Mesothelial cell of epicardium (in vitro differentiated cells): ENCODE results near the gene MPIG6B. TPM values are rescaled to one million over a fixed set of nuclear protein-coding genes. Genes with fewer than 3 reads are reported as not detected.

Experiments
- DNase-seq, 2 experiments: peaks; one replicate each; pipeline ENCODE4 v3.0.0; 2021; ENCODE audit warnings: low spot score in 2 of 2; ENCODE audit not compliant: unreplicated experiment in 2 of 2
- H3K27ac Mint-ChIP-seq: 2 replicates; pipeline ENCODE4 v1.8.0; 2021; ENCODE audit warnings: mixed read lengths
- H3K27me3 Mint-ChIP-seq: 2 replicates; pipeline ENCODE4 v1.8.0; 2021; ENCODE audit warnings: low read depth, mixed read lengths
- H3K36me3 Mint-ChIP-seq: 2 replicates; pipeline ENCODE4 v1.8.0; 2021; ENCODE audit warnings: mixed read lengths
- H3K4me1 Mint-ChIP-seq: 2 replicates; pipeline ENCODE4 v1.8.0; 2021; ENCODE audit warnings: mixed read lengths
- H3K4me3 Mint-ChIP-seq: 2 replicates; pipeline ENCODE4 v1.8.0; 2021; ENCODE audit warnings: mild to moderate bottlenecking, moderate library complexity, mixed read lengths
- H3K9me3 Mint-ChIP-seq: 2 replicates; pipeline ENCODE4 v1.8.0; 2021; ENCODE audit warnings: mixed read lengths
- CTCF ChIP-seq: fragments of 200-600 bp; sonication (generic); IDR thresholded peaks from one replicate; pipeline ENCODE4 v1.5.0; 2021; ENCODE audit warnings: antibody characterized with exemption; ENCODE audit not compliant: unreplicated experiment
- total RNA-seq: library from RNA; stranded (reverse); gene quantifications from 3 replicates; pipeline ENCODE4 v1.2.1, GENCODE V29; 2021

MPIG6B gene
- total RNA-seq, 1 donor from 2014 or later: 0.16 TPM

- H3K9me3 Mint-ChIP-seq: no peaks in the 10 kb centered on the region
- DNase-seq: peak in 1 of 2 experiments; percentile 54
- H3K36me3 Mint-ChIP-seq: peaks cover 6% of the 10 kb centered on the region
- peaks cover 22% of the 10 kb centered on the region for H3K4me1 Mint-ChIP-seq
- peak overlapping the region; percentile 80 for H3K4me3 Mint-ChIP-seq
- no peak for TF ChIP-seq CTCF
- H3K27ac Mint-ChIP-seq: peak overlapping the region; percentile 75
- H3K27me3 Mint-ChIP-seq: no peaks in the 10 kb centered on the region
Measured at GRCh38 chr6:31681135-31681671, 42.0 kb upstream of the MPIG6B start.

GRCh38 chr6:31683591-31683990 is 39.6 kb upstream of the MPIG6B start:
- Mint-ChIP-seq H3K27me3 (no peaks in the 10 kb centered on the region), H3K4me1 (peaks cover 22% of the 10 kb centered on the region), H3K9me3 (no peaks in the 10 kb centered on the region), H3K36me3 (peaks cover 19% of the 10 kb centered on the region), H3K4me3 (peak overlapping the region; percentile 80), H3K27ac (peak overlapping the region; percentile 68)
- TF ChIP-seq CTCF: no peak
- no peak for DNase-seq

DNA sequence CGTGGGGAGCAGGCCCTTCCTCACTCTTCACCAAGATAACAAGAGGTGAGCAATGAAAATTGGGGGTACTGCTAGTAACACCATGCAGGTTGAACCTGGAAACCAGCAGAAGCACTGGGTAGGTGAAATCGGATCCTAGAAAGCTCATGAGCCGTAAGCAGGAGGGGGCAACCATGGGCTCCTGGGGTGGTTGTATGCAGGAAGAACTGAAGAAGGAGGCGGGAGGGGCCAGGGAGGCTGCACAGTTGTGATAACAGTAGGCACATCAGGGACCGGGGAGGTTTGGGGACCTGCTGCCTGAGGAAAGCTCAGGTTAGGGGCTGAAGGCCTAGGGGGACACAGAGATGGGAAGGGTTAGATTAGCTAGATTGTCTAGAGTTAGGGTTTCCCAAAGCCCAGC is 36.7 kb upstream of the MPIG6B start:
- Mint-ChIP-seq H3K36me3 (peaks cover 26% of the 10 kb centered on the region), H3K4me3 (no peak overlapping the region), H3K9me3 (no peaks in the 10 kb centered on the region), H3K27me3 (no peaks in the 10 kb centered on the region), H3K27ac (no peak overlapping the region), H3K4me1 (peaks cover 16% of the 10 kb centered on the region)
- no peak for TF ChIP-seq CTCF
- no peak for DNase-seq

DNA sequence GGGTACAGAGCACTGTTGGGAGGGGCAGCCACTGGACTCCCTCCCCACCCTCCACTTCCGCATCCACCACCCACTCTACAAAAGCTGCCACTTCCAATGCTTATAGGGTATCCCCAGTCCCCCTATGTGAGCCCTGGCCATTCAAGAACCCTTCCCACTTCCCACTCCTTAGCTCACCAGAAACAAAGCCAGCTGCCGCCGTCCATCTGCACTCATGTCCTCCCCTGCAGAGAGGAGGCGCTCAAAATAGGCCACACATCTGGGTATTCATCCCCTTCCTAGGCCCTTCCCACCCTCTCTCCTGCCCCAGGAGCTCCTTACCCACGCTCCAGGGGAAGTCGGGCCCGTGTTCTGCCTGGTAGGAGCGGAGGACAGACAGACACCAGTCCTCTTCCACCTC is 35.9 kb upstream of the MPIG6B start:
- no peaks in the 10 kb centered on the region for H3K9me3 Mint-ChIP-seq
- DNase-seq: no peak
- peaks cover 28% of the 10 kb centered on the region for H3K36me3 Mint-ChIP-seq
- no peak for TF ChIP-seq CTCF
- H3K4me1 Mint-ChIP-seq: peaks cover 13% of the 10 kb centered on the region
- H3K4me3 Mint-ChIP-seq: no peak overlapping the region
- H3K27ac Mint-ChIP-seq: no peak overlapping the region
- H3K27me3 Mint-ChIP-seq: no peaks in the 10 kb centered on the region

GRCh38 chr6:31687860-31688693 is 35.1 kb upstream of the MPIG6B start:
- Mint-ChIP-seq H3K36me3 (peaks cover 34% of the 10 kb centered on the region), H3K9me3 (no peaks in the 10 kb centered on the region), H3K27ac (no peak overlapping the region), H3K27me3 (no peaks in the 10 kb centered on the region), H3K4me3 (no peak overlapping the region), H3K4me1 (peaks cover 12% of the 10 kb centered on the region)
- no peak for DNase-seq
- no peak for TF ChIP-seq CTCF
